WERI-Rb-1 (cell line): ENCODE measurements around the gene C20orf204.

Experiments
- DNase-seq: peaks from one replicate; pipeline ENCODE4 v3.0.0-alpha.2; 2020
- H3K27ac ChIP-seq: fragments of 250-450 bp; sonication (Bioruptor Pico); 2 replicates; pipeline ENCODE4 v1.5.1; 2020; ENCODE audit warnings: mild to moderate bottlenecking, moderate library complexity
- H3K27me3 ChIP-seq: fragments of 250-450 bp; sonication (Bioruptor Pico); 2 replicates; pipeline ENCODE4 v1.5.1; 2021; ENCODE audit warnings: mild to moderate bottlenecking, low read depth, moderate library complexity; ENCODE audit not compliant: insufficient read depth, severe bottlenecking
- H3K36me3 ChIP-seq: fragments of 250-450 bp; sonication (Bioruptor Pico); 2 replicates; pipeline ENCODE4 v1.5.1; 2020; ENCODE audit warnings: mild to moderate bottlenecking, moderate library complexity
- H3K4me3 ChIP-seq: 2 replicates; pipeline ENCODE4 v1.5.1; 2011; ENCODE audit warnings: low read depth, mild to moderate bottlenecking, control low read depth, low read length
- H3K9me3 ChIP-seq: fragments of 250-450 bp; sonication (Bioruptor Pico); 2 replicates; pipeline ENCODE4 v1.5.1; 2021; ENCODE audit warnings: mild to moderate bottlenecking, moderate library complexity; ENCODE audit not compliant: severe bottlenecking
- CTCF ChIP-seq: IDR thresholded peaks from 2 replicates; pipeline ENCODE4 v1.5.1; 2011; ENCODE audit warnings: low read depth, mild to moderate bottlenecking, control low read depth, inconsistent platforms, low read length

Gene C20orf204

GRCh38 chr20:64052326-64052722 is 16.3 kb downstream of the C20orf204 start:
- DNase-seq: no peak
- no peak for TF ChIP-seq CTCF
- Histone ChIP-seq H3K36me3 (no peaks in the 10 kb centered on the region), H3K9me3 (no peaks in the 10 kb centered on the region), H3K4me3 (no peak overlapping the region), H3K27ac (no peak overlapping the region), H3K27me3 (no peaks in the 10 kb centered on the region)

GRCh38 chr20:64052987-64053840 is 17.2 kb downstream of the C20orf204 start:
- TF ChIP-seq CTCF: no peak
- Histone ChIP-seq H3K27me3 (no peaks in the 10 kb centered on the region), H3K27ac (peak overlapping the region; percentile 61; the same call in 1 of the 2 replicates), H3K36me3 (no peaks in the 10 kb centered on the region), H3K4me3 (no peak overlapping the region), H3K9me3 (no peaks in the 10 kb centered on the region)
- DNase-seq: no peak

DNA sequence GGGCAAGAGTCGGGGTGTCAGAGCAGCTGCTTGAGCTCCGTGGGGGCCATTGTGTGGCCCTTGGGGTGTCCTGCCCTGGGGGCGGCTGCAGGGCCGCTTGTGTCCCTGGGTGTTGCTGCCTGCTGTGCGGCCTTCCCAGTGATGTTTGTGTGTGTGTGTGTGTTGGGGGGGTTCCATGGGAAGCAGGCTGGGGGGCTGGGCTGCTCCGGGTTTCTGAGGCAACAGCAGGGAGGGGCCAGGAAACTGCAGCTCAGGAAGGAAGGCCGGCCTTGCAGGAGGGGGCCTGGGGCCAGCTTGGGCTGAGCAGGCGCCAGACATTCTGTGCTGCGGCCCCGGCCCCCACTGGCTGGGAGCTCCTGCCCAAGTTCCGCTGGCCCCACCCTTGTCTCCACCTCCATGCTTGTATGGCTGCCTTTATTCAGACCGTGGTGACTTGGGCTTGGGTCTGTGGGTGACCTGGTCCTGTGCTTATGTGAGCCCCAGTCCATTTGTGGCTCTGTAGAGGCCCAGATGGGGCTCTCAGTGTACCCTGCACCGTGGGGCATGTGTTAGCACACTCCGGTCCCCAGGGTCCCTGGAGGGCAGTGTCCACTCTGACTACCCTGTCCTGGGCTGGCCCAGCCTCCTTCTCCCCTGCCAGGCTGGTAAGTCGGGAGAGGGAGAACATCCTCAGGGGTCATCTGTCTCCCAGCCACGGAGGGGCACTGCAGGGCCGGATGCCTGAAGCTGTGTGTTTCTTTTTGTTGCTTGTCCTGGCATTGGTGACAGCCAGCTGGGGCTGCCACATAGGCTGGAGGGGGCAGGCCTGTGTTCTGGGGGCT is 18.1 kb downstream of the C20orf204 start:
- H3K4me3 ChIP-seq: no peak overlapping the region
- no peaks in the 10 kb centered on the region for H3K27me3 ChIP-seq
- peak overlapping the region; percentile 61 for H3K27ac ChIP-seq

GRCh38 chr20:64055396-64055892 is 19.5 kb downstream of the C20orf204 start:
- Histone ChIP-seq H3K4me3 (no peak overlapping the region), H3K9me3 (no peaks in the 10 kb centered on the region), H3K27me3 (no peaks in the 10 kb centered on the region), H3K36me3 (no peaks in the 10 kb centered on the region), H3K27ac (no peak overlapping the region)
- no peak for TF ChIP-seq CTCF
- DNase-seq: no peak

More for the DNA sequence above, 18.1 kb downstream of the C20orf204 start:
- DNase-seq: peak; percentile 65
- Histone ChIP-seq H3K36me3 (no peaks in the 10 kb centered on the region), H3K9me3 (no peaks in the 10 kb centered on the region)
- TF ChIP-seq CTCF: peak; percentile 48

- no peak for TF ChIP-seq CTCF
- no peak overlapping the region for H3K27ac ChIP-seq
- H3K4me3 ChIP-seq: no peak overlapping the region
- no peak for DNase-seq
- no peaks in the 10 kb centered on the region for H3K9me3 ChIP-seq
- H3K36me3 ChIP-seq: no peaks in the 10 kb centered on the region
- H3K27me3 ChIP-seq: no peaks in the 10 kb centered on the region
Measured at GRCh38 chr20:64055893-64056638, 20.1 kb downstream of the C20orf204 start.
